PC-9 (cell line): ENCODE results near the gene SEC31A.

Experiments
- EZH2 ChIP-seq: fragments of 200-600 bp; sonication (generic); IDR thresholded peaks from 2 replicates; pipeline ENCODE4 v1.8.0; 2017; ENCODE audit warnings: antibody characterized with exemption, low read depth
- TF ChIP-seq, protein P1 (sequence below): fragments of 200-600 bp; sonication (generic); conservative IDR thresholded peaks from 2 replicates; pipeline ENCODE4 v1.6.1; 2017; ENCODE audit warnings: mixed run types, antibody characterized with exemption, mild to moderate bottlenecking, moderate library complexity

DNA sequence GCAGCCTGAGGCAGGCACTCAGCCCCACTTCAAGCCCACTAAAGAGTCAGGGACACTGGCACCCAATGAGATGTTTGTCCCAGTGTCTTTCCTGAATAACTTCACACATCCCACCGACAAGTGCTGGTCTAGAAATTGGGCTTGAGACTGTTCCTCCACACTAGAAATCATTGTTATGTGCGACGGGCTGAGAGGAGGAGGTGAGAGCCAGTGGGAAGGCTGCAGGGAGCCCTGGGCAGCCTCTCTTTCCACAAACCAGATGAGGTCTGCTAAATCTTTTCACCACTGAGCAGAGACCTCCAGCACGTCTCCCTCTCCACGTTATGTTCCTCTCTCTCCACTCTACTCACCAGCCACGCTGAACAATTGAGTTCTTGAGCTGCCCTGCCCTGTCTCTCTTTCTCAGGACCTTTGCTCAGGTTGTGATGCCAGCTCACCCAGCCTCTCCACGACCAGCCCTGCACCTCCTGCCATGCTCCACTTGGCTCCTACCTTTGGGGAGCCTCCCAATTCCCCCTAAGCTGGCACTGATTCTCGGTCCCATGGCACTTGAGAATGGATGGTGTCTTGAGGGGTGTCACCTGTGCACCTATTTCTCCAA is 100.8 kb downstream of the SEC31A start:
- TF ChIP-seq, protein P1, sequence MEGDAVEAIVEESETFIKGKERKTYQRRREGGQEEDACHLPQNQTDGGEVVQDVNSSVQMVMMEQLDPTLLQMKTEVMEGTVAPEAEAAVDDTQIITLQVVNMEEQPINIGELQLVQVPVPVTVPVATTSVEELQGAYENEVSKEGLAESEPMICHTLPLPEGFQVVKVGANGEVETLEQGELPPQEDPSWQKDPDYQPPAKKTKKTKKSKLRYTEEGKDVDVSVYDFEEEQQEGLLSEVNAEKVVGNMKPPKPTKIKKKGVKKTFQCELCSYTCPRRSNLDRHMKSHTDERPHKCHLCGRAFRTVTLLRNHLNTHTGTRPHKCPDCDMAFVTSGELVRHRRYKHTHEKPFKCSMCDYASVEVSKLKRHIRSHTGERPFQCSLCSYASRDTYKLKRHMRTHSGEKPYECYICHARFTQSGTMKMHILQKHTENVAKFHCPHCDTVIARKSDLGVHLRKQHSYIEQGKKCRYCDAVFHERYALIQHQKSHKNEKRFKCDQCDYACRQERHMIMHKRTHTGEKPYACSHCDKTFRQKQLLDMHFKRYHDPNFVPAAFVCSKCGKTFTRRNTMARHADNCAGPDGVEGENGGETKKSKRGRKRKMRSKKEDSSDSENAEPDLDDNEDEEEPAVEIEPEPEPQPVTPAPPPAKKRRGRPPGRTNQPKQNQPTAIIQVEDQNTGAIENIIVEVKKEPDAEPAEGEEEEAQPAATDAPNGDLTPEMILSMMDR = no peak
- no peak for TF ChIP-seq EZH2
